B cell (primary cell): ENCODE measurements around the gene KIDINS220. TPM values are rescaled to one million over a fixed set of nuclear protein-coding genes. Genes with fewer than 3 reads are reported as not detected.

Experiments used
- ATAC-seq: fragments of 200-7000 bp; cut with Tn5 transposase; one replicate; pipeline ENCODE4 v1.10.0; 2021; ENCODE audit warnings: low read depth, mild to moderate bottlenecking, moderate number of reproducible peaks, moderate library complexity
- CTCF ChIA-PET: fragments of 350-600 bp; sonication (Branson Sonifier 250); formaldehyde crosslinking; loops from one replicate; lab custom pipeline; 2021; ENCODE audit warnings: antibody characterized with exemption, inconsistent platforms; lab: Charles Lee
- POLR2A ChIA-PET: fragments of 350-600 bp; sonication (Branson Sonifier 250); formaldehyde crosslinking; loops from one replicate; lab custom pipeline; 2021; ENCODE audit warnings: antibody characterized with exemption; lab: Charles Lee
- DNase-seq: peaks from one replicate; pipeline ENCODE4 v3.0.0; 2013
- H2AFZ ChIP-seq: 2 replicates; pipeline ENCODE4 v1.6.1; 2012; ENCODE audit warnings: mild to moderate bottlenecking, low read depth, low read length; ENCODE audit not compliant: insufficient read depth, poor library complexity, severe bottlenecking
- H3K27ac ChIP-seq, 2 donors: 1 replicate in 1 of 2; 2 replicates in 1 of 2; pipeline ENCODE4 v1.5.1; 2012 to 2013; ENCODE audit warnings: low read length in 2 of 2, mild to moderate bottlenecking in 2 of 2, moderate library complexity in 1 of 2
- H3K27me3 ChIP-seq, 4 experiments: fragments of 200-600 bp in 1 of 4; sonication (generic) in 1 of 4; replicated peaks in 1 of 4; 1 replicate in 2 of 4; 2 replicates in 2 of 4; pipeline versions ENCODE4 v1.6.1 to v1.7.0; 2013 to 2016; ENCODE audit warnings: low read length in 3 of 4, mild to moderate bottlenecking in 2 of 4, mixed read lengths in 1 of 4, moderate library complexity in 1 of 4; ENCODE audit not compliant: insufficient read depth in 4 of 4, control insufficient read depth in 3 of 4; ENCODE audit errors: control extremely low read depth in 1 of 4
- H3K36me3 ChIP-seq, 2 experiments: replicated peaks in 1 of 2; 1 replicate in 1 of 2; 2 replicates in 1 of 2; pipeline versions ENCODE4 v1.6.1 to v1.7.1; 2013; ENCODE audit warnings: low read length in 1 of 2; ENCODE audit not compliant: insufficient read depth in 2 of 2, control insufficient read depth in 1 of 2; ENCODE audit errors: control extremely low read depth in 1 of 2, extremely low read depth in 1 of 2
- H3K4me1 ChIP-seq, 2 donors: fragments of 200-600 bp in 1 of 2; sonication (generic) in 1 of 2; 1 replicate in 1 of 2; 2 replicates in 1 of 2; pipeline versions ENCODE4 v1.5.1 to v1.6.1; 2013 to 2017; ENCODE audit warnings: low read length in 2 of 2; ENCODE audit not compliant: control insufficient read depth in 2 of 2, insufficient read depth in 2 of 2
- H3K4me2 ChIP-seq: replicated peaks from 2 replicates; pipeline ENCODE3; 2012; ENCODE audit warnings: mild to moderate bottlenecking, low read depth, low read length; ENCODE audit not compliant: poor library complexity, severe bottlenecking
- H3K4me3 ChIP-seq, 5 experiments: fragments of 200-600 bp in 1 of 5; sonication (generic) in 1 of 5; 1 replicate in 3 of 5; 2 replicates in 2 of 5; pipeline versions ENCODE4 v1.5.1 to v1.7.0; 2011 to 2016; ENCODE audit warnings: low read length in 4 of 5, mild to moderate bottlenecking in 4 of 5, low read depth in 2 of 5, control low read depth in 1 of 5, moderate library complexity in 1 of 5; ENCODE audit not compliant: insufficient read depth in 1 of 5; ENCODE audit errors: control extremely low read depth in 1 of 5, extremely low read depth in 1 of 5
- H3K79me2 ChIP-seq: fragments of 200-600 bp; sonication (generic); one replicate; pipeline ENCODE4 v1.6.0; 2016; ENCODE audit warnings: low read length; ENCODE audit not compliant: control insufficient read depth, insufficient read depth
- H3K9ac ChIP-seq: fragments of 200-600 bp; sonication (generic); 2 replicates; pipeline ENCODE4 v1.6.1; 2017; ENCODE audit warnings: mild to moderate bottlenecking, low read length, moderate library complexity
- H3K9me3 ChIP-seq, 3 donors: one replicate each; pipeline versions ENCODE4 v1.6.1 to v1.7.1; 2013; ENCODE audit warnings: low read length in 2 of 3; ENCODE audit not compliant: control insufficient read depth in 2 of 3, insufficient read depth in 1 of 3; ENCODE audit errors: control extremely low read depth in 1 of 3
- H4K20me1 ChIP-seq: 2 replicates; pipeline ENCODE4 v1.6.0; 2012; ENCODE audit warnings: mild to moderate bottlenecking, low read length; ENCODE audit not compliant: insufficient read depth, control insufficient read depth, poor library complexity, severe bottlenecking
- H3K27ac Mint-ChIP-seq: one replicate; pipeline ENCODE4 v1.8.0; 2021; ENCODE audit warnings: mixed read lengths
- H3K27me3 Mint-ChIP-seq: one replicate; pipeline ENCODE4 v1.8.0; 2021; ENCODE audit warnings: mixed read lengths
- H3K4me1 Mint-ChIP-seq: one replicate; pipeline ENCODE4 v1.8.0; 2021; ENCODE audit warnings: mixed read lengths
- H3K4me3 Mint-ChIP-seq: one replicate; pipeline ENCODE4 v1.8.0; 2021; ENCODE audit warnings: mixed read lengths
- H3K9me3 Mint-ChIP-seq: one replicate; pipeline ENCODE4 v1.8.0; 2022; ENCODE audit warnings: mixed read lengths; ENCODE audit not compliant: insufficient read depth
- CTCF ChIP-seq: fragments of 200-600 bp; IDR thresholded peaks from one replicate; pipeline ENCODE4 v1.8.0; 2022; ENCODE audit warnings: antibody characterized with exemption, mild to moderate bottlenecking
- EZH2 ChIP-seq: IDR thresholded peaks from 2 replicates; pipeline ENCODE4 v1.6.1; 2012; ENCODE audit warnings: borderline replicate concordance, low read depth, mild to moderate bottlenecking, moderate library complexity, low read length; ENCODE audit not compliant: insufficient read depth, poor library complexity, severe bottlenecking
- WGBS: methylation state at CpG from one replicate; pipeline ENCODE4 v1.1.5; 2013; ENCODE audit warnings: missing lambda C conversion rate; ENCODE audit not compliant: insufficient coverage; 5-methylcytosine and 5-hydroxymethylcytosine counted together
- intact Hi-C: fragments of 100-400 bp; cut with micrococcal nuclease; formaldehyde crosslinking; loops from one replicate; pipeline ENCODE4 v1.10.0; 2022
- polyA plus RNA-seq: library from polyadenylated mRNA; depleted of rRNA; stranded (reverse); fragments of >200 nt; gene quantifications from 2 replicates; pipeline ENCODE4 v1.2.3, GENCODE V29; 2012
- total RNA-seq, 2 donors: library from RNA; stranded (reverse); fragments of 120-200 nt in 1 of 2; gene quantifications; 1 replicate in 1 of 2; 2 replicates in 1 of 2; pipeline versions ENCODE4 v1.2.3 to v1.2.4, GENCODE V29; 2013 to 2022

Gene KIDINS220
- total and polyA plus RNA-seq, 2 donors (not counting 1 experiment from before 2014, with no cell fraction given), result 12.5 to 36.6 TPM

- no peak overlapping the region for H3K4me3 ChIP-seq
- H3K27ac ChIP-seq, result no peak overlapping the region
- Mint-ChIP-seq H3K4me3 (no peak overlapping the region), H3K4me1 (no peaks in the 10 kb centered on the region), H3K27ac (no peak overlapping the region), H3K27me3 (no peaks in the 10 kb centered on the region), H3K9me3 (no peaks in the 10 kb centered on the region)
- ATAC-seq, result no peak
- H3K36me3 ChIP-seq, result peaks cover 0 to 3% of the 10 kb centered on the region in 2 experiments
- intact Hi-C loops, result no loop called here
- H2AFZ ChIP-seq, result no peak overlapping the region
- POLR2A ChIA-PET, result no interaction called here
- CTCF ChIA-PET, result no interaction called here
- H3K4me2 ChIP-seq, result no peak overlapping the region
- H3K4me1 ChIP-seq, result no peaks in the 10 kb centered on the region
- H3K27me3 ChIP-seq, result no peaks in the 10 kb centered on the region
- H4K20me1 ChIP-seq, result no peaks in the 10 kb centered on the region
- no peak overlapping the region for H3K9ac ChIP-seq
- no CpG with 5 or more reads among the region's 1 CpG for WGBS
- no peak for DNase-seq
- TF ChIP-seq CTCF (no peak), EZH2 (no peak)
- no peaks in the 10 kb centered on the region for H3K79me2 ChIP-seq
- H3K9me3 ChIP-seq, result no peaks in the 10 kb centered on the region
Observed at GRCh38 chr2:8858910-8859309, 21.5 kb upstream of the KIDINS220 start.

DNA sequence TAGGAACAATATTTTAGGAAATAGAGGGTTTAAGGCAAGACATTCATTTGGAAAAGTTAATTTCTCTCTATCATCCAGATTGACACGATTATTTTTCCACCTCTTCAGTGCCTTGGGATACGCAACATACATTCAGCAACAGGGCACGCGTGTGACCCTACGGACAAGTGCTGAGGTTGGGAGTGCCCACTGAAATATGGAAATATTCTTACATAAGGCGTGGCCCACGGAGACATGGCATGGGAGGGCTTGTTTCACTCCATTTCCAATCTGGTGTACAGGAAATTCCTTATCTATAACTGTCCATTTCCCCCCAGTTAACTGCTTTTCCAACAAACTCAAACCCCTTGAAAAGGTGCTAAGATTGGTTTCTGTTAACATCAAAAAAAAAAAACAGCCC, 20.9 kb upstream of the KIDINS220 start:
- Histone ChIP-seq H3K4me2 (no peak overlapping the region), H3K9me3 (no peaks in the 10 kb centered on the region), H3K27me3 (no peaks in the 10 kb centered on the region), H3K79me2 (no peaks in the 10 kb centered on the region), H3K36me3 (peaks cover 0 to 1% of the 10 kb centered on the region in 2 experiments), H3K4me3 (no peak overlapping the region), H3K27ac (no peak overlapping the region), H4K20me1 (no peaks in the 10 kb centered on the region), H3K4me1 (no peaks in the 10 kb centered on the region), H2AFZ (no peak overlapping the region), H3K9ac (no peak overlapping the region)
- Mint-ChIP-seq H3K9me3 (no peaks in the 10 kb centered on the region), H3K27me3 (no peaks in the 10 kb centered on the region), H3K4me3 (no peak overlapping the region), H3K27ac (no peak overlapping the region), H3K4me1 (no peaks in the 10 kb centered on the region)
- ChIA-PET CTCF (no interaction called here), POLR2A (no interaction called here)
- TF ChIP-seq CTCF (no peak), EZH2 (no peak)
- WGBS, result no CpG with 5 or more reads among the region's 7 CpGs
- no peak for ATAC-seq
- no peak for DNase-seq
- intact Hi-C loops, result no loop called here
